ENCODE data around the gene ACBD4.

GRCh38 chr17:45161288-45162024 is 26.0 kb downstream of the ACBD4 start, which contains the start of gene HEXIM2:
- no peak for TF ChIP-seq EZH2phosphoT487 (IDR thresholded peaks at IDR 0.05; ENCODE audit: borderline replicate concordance, low read depth, low read length)
- no peak for TF ChIP-seq CTCF (conservative IDR thresholded peaks at IDR 0.05; ENCODE audit: low read length)

Measured in OCI-LY7 (cell line).